Fibroblast of skin of right biceps (primary cell): ENCODE data around the gene CTAGE1.
A peak's percentile ranks its signal among the peaks of the same experiment; 100 is the strongest.

ENCODE experiments used
- DNase-seq: peaks from one replicate; pipeline ENCODE4 v3.0.0-alpha.2; 2013

The CTAGE1 gene

GRCh38 chr18:22387364-22387763 is 30.4 kb downstream of the CTAGE1 start:
- DNase-seq: no peak

- DNase-seq: peak; percentile 95
Measured at GRCh38 chr18:22385718-22386117, 32.0 kb downstream of the CTAGE1 start.

GRCh38 chr18:22378672-22379282 is 38.9 kb downstream of the CTAGE1 start:
- peak; percentile 28 for DNase-seq

GRCh38 chr18:22377769-22378168 is 39.9 kb downstream of the CTAGE1 start:
- DNase-seq: no peak

- no peak for DNase-seq
Measured at GRCh38 chr18:22370414-22370813, 47.3 kb downstream of the CTAGE1 start.

- DNase-seq: no peak
Measured at GRCh38 chr18:22368021-22368420, 49.7 kb downstream of the CTAGE1 start.

- peak; percentile 23 for DNase-seq
Measured at GRCh38 chr18:22367303-22367702, 50.4 kb downstream of the CTAGE1 start.

- no peak for DNase-seq
Measured at GRCh38 chr18:22363867-22364463, 53.8 kb downstream of the CTAGE1 start.
